HG02970 (cell line): Measurements from ENCODE around the gene CPLANE2.

Experiments
- ATAC-seq: cut with Tn5 transposase; IDR thresholded peaks from one replicate; pipeline ENCODE4 v1.9.1; 2021; ENCODE audit warnings: mild to moderate bottlenecking, moderate library complexity, moderate number of reproducible peaks; ENCODE audit not compliant: unreplicated experiment, low FRiP score

Gene CPLANE2

DNA sequence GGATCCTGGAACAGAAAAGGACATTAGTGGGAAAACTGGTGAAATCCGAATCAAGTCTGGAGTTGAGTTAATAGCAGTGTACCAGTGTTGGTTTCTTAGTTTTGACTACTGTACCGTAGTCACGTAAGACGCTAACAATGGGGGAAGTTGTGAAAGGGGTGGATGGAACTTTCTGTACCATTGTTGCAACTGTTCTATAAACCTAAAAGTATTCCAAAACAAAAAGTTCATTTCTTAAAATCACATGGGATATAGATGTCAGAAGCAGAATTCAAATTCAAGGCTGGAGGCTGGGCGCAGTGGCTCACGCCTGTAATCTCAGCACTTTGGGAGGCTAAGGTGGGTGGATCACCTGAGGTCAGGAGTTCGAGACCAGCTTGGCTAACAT lies 41.5 kb downstream of the CPLANE2 start:
- ATAC-seq = no peak

GRCh38 chr1:16191916-16192546 lies 45.0 kb downstream of the CPLANE2 start:
- no peak for ATAC-seq

- no peak for ATAC-seq
These were observed 45.7 kb downstream of the CPLANE2 start for GRCh38 chr1:16191309-16191708.

DNA sequence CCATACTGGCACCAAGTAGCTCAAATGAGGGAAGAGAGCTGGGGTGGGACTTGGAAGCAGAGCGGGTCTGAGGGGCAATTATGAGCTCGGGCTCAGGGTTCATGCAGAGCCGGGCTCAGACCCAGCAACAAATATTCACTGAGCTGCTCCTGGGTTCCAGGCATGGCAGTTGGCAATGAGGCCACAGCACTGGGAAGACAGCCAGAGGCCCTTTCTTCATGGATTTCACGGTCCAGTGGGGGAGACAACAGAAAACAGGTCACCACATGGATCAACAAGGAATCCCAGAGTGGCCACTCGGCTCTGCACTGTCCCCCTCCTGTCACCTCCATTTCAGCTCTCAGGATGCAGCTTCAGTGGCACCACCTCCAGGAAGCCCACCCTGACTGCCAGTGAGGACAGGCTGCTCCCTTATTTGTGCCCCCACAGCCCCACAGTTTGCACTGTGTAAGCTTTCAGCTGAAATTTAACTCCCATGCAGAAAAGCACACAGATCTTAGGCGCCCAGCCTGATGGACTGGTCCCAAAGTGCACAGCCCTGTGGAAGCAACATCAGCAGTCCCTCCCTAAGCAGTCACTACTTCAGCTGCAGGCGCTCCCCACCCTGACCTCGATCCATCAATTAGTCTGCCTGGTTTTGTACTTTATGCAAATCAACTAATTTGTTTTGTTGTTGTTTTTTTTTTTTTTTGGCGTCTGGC lies 46.9 kb downstream of the CPLANE2 start:
- no peak for ATAC-seq

DNA sequence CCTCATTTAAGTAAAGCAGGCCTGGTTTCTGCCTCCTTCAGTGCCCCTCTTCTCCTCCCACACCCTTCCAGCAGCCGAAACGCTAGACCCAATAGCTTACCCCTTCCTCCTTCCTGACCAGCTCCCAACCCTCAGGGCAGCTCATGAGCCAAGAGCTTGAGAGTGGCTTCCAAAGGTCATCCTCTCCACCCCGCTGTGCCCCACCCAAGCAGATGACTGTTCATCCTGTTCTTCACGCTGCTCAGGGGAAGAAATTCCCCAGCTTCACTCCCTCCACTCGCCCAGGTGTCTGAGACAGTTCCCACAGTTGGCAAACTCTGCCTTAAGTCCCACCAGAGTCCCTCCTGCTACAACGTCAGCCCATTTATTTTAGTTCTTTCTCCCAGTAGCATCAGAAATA lies 48.0 kb downstream of the CPLANE2 start:
- no peak for ATAC-seq

DNA sequence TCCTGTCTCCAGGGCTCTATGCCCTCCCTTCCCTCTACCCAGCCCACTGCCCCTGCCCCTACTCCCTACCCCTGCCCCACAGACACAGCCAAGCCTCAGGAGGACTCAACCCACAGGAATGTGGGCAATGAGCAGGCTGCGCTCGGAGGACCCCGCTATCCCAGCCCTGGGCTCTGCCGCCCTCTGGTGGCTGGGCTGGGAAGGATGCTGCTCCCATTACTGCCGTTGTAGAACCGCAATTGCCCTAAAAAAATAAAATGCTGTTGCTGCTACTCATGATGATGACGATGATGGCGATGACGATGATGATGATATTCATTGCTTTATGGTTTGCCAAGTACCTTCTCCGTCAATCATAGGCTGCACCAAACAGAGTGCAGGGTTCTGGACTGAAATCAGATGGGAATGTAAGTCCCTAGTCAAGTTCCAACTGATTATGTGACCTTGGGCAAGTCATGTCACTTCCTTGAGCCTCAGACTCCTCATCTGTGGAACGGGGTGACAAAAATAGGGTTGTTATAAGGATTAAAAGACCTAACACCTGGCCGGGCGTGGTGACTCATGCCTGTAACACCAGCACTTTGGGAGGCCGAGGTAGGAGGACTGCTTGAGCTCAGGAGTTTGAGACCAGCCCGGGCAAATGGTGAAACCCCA lies 49.1 kb downstream of the CPLANE2 start:
- no peak for ATAC-seq

GRCh38 chr1:16186655-16187235 lies 50.2 kb downstream of the CPLANE2 start:
- ATAC-seq = no peak

- ATAC-seq = no peak
These were observed 52.3 kb downstream of the CPLANE2 start for GRCh38 chr1:16184557-16185303.

- ATAC-seq = no peak
These were observed 53.0 kb downstream of the CPLANE2 start for GRCh38 chr1:16183765-16184556.

- no peak for ATAC-seq
These were observed 53.8 kb downstream of the CPLANE2 start for GRCh38 chr1:16183179-16183578.

DNA sequence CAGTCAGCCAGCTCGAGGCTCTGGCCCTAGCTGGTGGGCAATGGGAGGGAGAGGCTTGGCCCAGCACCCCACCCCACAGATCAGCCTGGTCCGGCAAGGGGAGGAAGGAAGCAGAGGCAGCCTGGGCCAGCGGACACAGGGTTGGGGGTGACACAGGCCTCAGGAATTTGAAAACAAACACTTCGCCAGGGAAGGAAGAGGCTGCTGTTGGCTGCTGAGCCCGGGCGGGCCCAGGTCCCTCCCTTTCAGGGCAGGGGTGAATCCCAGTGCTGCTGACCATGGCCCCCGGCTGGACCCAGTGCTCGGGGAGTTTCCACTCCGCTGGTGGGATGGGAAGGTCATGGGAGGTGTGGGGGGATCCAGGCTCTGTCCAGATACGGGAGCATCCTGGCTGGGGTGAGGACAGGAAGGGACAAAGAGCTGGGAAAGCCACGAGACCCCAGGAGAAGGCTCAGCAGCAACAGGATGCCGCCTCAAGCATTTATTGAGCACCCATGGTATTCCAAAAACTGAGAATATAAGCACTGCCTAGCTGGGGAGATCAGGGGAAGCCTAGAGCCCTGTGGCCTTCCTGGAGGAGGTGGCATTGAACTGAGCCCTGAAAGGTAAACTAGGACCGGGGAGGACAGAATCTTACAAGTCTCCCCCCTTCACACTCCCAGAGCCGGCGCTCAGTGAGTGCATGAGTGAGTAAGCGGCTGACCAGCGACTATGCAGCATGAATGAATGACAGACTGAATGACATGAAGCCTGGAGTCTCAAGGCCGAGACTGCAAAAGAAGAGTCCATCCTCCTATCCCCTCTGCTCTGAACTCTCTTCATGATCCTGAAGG lies 54.9 kb downstream of the CPLANE2 start:
- no peak for ATAC-seq
